Ascending aorta (tissue), 2 donors: Measurements from ENCODE around the gene KCNH3. TPM values are rescaled to one million over a fixed set of nuclear protein-coding genes. Genes with fewer than 3 reads are reported as not detected.

Experiments used
- DNase-seq, 2 donors: peaks; one replicate each; pipeline ENCODE4 v3.0.0-alpha.2; 2019; ENCODE audit warnings: low spot score in 2 of 2
- H3K27ac ChIP-seq, 2 donors: fragments of 200-600 bp; sonication (generic); one replicate each; pipeline ENCODE4 v1.5.1; 2016 to 2017; ENCODE audit warnings: mild to moderate bottlenecking in 1 of 2
- H3K27me3 ChIP-seq: fragments of 200-600 bp; sonication (generic); one replicate; pipeline ENCODE4 v1.5.1; 2017
- H3K36me3 ChIP-seq, 2 donors: fragments of 200-600 bp; sonication (generic); one replicate each; pipeline ENCODE4 v1.5.1; 2016
- H3K4me1 ChIP-seq, 2 donors: fragments of 200-600 bp; sonication (generic); one replicate each; pipeline ENCODE4 v1.5.1; 2016 to 2017; ENCODE audit warnings: mild to moderate bottlenecking in 1 of 2
- H3K4me3 ChIP-seq, 2 donors: fragments of 200-600 bp; sonication (generic); one replicate each; pipeline ENCODE4 v1.5.1; 2016 to 2017; ENCODE audit warnings: mild to moderate bottlenecking in 1 of 2
- H3K9me3 ChIP-seq, 2 donors: fragments of 200-600 bp; sonication (generic); one replicate each; pipeline ENCODE4 v1.5.1; 2016
- CTCF ChIP-seq, 3 experiments: fragments of 200-600 bp in 2 of 3; fragments of 450-650 bp in 1 of 3; sonication (generic) in 2 of 3; IDR thresholded peaks; one replicate each; pipeline ENCODE4 v1.5.1; 2016 to 2019; ENCODE audit warnings: antibody characterized with exemption in 3 of 3, mild to moderate bottlenecking in 1 of 3, moderate library complexity in 1 of 3
- intact Hi-C: fragments of 100-400 bp; cut with DNase I; formaldehyde crosslinking; loops from one replicate; pipeline ENCODE4 v1.15.1; 2023
- total RNA-seq: library from RNA; depleted of rRNA; stranded (reverse); fragments of >200 nt; gene quantifications from one replicate; pipeline ENCODE4 v1.1.0, GENCODE V29; 2016

KCNH3 gene
- total RNA-seq, 1 donor from 2014 or later = not detected

GRCh38 chr12:49557917-49558215 is 19.0 kb downstream of the KCNH3 start:
- Histone ChIP-seq H3K4me1 (no peaks in the 10 kb centered on the region), H3K9me3 (no peaks in the 10 kb centered on the region), H3K27me3 (no peaks in the 10 kb centered on the region), H3K27ac (no peak overlapping the region), H3K4me3 (no peak overlapping the region), H3K36me3 (peaks cover 36 to 63% of the 10 kb centered on the region in 2 donors)
- TF ChIP-seq CTCF (IDR thresholded peaks at IDR 0.05) = no peak
- intact Hi-C loops = no loop called here
- DNase-seq = no peak

GRCh38 chr12:49558526-49558925 is 19.7 kb downstream of the KCNH3 start:
- H3K9me3 ChIP-seq = no peaks in the 10 kb centered on the region
- no peak overlapping the region for H3K4me3 ChIP-seq
- H3K4me1 ChIP-seq = no peaks in the 10 kb centered on the region
- H3K27ac ChIP-seq = no peak overlapping the region
- peaks cover 43 to 70% of the 10 kb centered on the region in 2 donors for H3K36me3 ChIP-seq
- no peaks in the 10 kb centered on the region for H3K27me3 ChIP-seq
- intact Hi-C loops = no loop called here
- TF ChIP-seq CTCF (IDR thresholded peaks at IDR 0.05) = no peak
- DNase-seq = no peak

GRCh38 chr12:49559011-49559675 is 20.3 kb downstream of the KCNH3 start:
- DNase-seq = no peak
- TF ChIP-seq CTCF (IDR thresholded peaks at IDR 0.05) = no peak
- H3K9me3 ChIP-seq = no peaks in the 10 kb centered on the region
- intact Hi-C loops = no loop called here
- H3K36me3 ChIP-seq = peaks cover 49 to 76% of the 10 kb centered on the region in 2 donors
- no peak overlapping the region for H3K4me3 ChIP-seq
- H3K27ac ChIP-seq = no peak overlapping the region
- H3K4me1 ChIP-seq = no peaks in the 10 kb centered on the region
- H3K27me3 ChIP-seq = no peaks in the 10 kb centered on the region

GRCh38 chr12:49560695-49561094 is 21.9 kb downstream of the KCNH3 start:
- no peaks in the 10 kb centered on the region for H3K4me1 ChIP-seq
- H3K27me3 ChIP-seq = no peaks in the 10 kb centered on the region
- H3K36me3 ChIP-seq = peaks cover 62 to 91% of the 10 kb centered on the region in 2 donors
- intact Hi-C loops = no loop called here
- DNase-seq = no peak
- no peak overlapping the region for H3K4me3 ChIP-seq
- no peaks in the 10 kb centered on the region for H3K9me3 ChIP-seq
- H3K27ac ChIP-seq = no peak overlapping the region
- TF ChIP-seq CTCF (IDR thresholded peaks at IDR 0.05) = no peak

- Histone ChIP-seq H3K27me3 (no peaks in the 10 kb centered on the region), H3K36me3 (peaks cover 66 to 85% of the 10 kb centered on the region in 2 donors), H3K27ac (no peak overlapping the region), H3K4me3 (no peak overlapping the region), H3K9me3 (no peaks in the 10 kb centered on the region), H3K4me1 (peaks cover 0 to 10% of the 10 kb centered on the region in 2 donors)
- intact Hi-C loops = no loop called here
- TF ChIP-seq CTCF (IDR thresholded peaks at IDR 0.05) = no peak
- DNase-seq = no peak
These were observed 23.4 kb downstream of the KCNH3 start for GRCh38 chr12:49562233-49562632.

- intact Hi-C loops = no loop called here
- Histone ChIP-seq H3K4me3 (no peak overlapping the region), H3K9me3 (no peaks in the 10 kb centered on the region), H3K27ac (no peak overlapping the region), H3K4me1 (peaks cover 0 to 12% of the 10 kb centered on the region in 2 donors), H3K36me3 (peaks cover 64 to 79% of the 10 kb centered on the region in 2 donors), H3K27me3 (no peaks in the 10 kb centered on the region)
- no peak for TF ChIP-seq CTCF (IDR thresholded peaks at IDR 0.05)
- no peak for DNase-seq
These were observed 24.0 kb downstream of the KCNH3 start for GRCh38 chr12:49562831-49563230.
